Measurements from ENCODE around the gene PCGF2. TPM values are rescaled to one million over a fixed set of nuclear protein-coding genes. Genes with fewer than 3 reads are reported as not detected.

PCGF2 gene
- polyA plus RNA-seq, 1 donor from 2014 or later, result 11.7 TPM

DNA sequence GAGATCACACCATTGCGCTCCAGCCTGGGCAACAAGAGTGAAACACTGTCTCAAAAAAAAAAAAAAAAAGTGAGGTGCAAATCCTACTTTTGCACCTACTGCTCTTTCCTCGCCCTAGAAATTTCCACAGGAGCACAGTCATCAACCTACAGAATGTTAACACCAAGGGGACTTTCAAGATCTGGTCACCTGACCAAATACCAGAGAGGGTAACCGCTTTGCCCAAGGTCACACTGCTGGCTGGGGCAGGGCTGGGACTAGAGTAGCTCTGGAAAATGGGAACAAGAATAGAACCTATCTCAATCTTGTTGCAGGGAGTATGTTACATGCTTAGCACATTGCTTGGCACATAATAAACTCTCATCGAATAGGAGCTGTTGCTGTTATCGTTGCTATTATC is 49.4 kb downstream of the PCGF2 start:
- H3K9me3 ChIP-seq (ENCODE audit: low read length), result no peaks in the 10 kb centered on the region
- no peaks in the 10 kb centered on the region for H3K36me3 ChIP-seq (ENCODE audit: insufficient read depth, low read length)
- H3F3A ChIP-seq (ENCODE audit: insufficient read depth, low read length, poor library complexity, severe bottlenecking), result no peaks in the 10 kb centered on the region
- H3K9ac ChIP-seq (ENCODE audit: low read length), result no peak overlapping the region
- H2AFZ ChIP-seq (ENCODE audit: low read depth, low read length), result no peak overlapping the region
- peaks cover 29% of the 10 kb centered on the region for H3K27me3 ChIP-seq (ENCODE audit: insufficient read depth, low read depth, low read length)
- H3K9me2 ChIP-seq (ENCODE audit: insufficient read depth, low read length), result no peaks in the 10 kb centered on the region
- no peaks in the 10 kb centered on the region for H4K20me1 ChIP-seq (ENCODE audit: insufficient read depth)
- H3K27ac ChIP-seq (ENCODE audit: low read length), result no peak overlapping the region
- TF ChIP-seq, protein P1, sequence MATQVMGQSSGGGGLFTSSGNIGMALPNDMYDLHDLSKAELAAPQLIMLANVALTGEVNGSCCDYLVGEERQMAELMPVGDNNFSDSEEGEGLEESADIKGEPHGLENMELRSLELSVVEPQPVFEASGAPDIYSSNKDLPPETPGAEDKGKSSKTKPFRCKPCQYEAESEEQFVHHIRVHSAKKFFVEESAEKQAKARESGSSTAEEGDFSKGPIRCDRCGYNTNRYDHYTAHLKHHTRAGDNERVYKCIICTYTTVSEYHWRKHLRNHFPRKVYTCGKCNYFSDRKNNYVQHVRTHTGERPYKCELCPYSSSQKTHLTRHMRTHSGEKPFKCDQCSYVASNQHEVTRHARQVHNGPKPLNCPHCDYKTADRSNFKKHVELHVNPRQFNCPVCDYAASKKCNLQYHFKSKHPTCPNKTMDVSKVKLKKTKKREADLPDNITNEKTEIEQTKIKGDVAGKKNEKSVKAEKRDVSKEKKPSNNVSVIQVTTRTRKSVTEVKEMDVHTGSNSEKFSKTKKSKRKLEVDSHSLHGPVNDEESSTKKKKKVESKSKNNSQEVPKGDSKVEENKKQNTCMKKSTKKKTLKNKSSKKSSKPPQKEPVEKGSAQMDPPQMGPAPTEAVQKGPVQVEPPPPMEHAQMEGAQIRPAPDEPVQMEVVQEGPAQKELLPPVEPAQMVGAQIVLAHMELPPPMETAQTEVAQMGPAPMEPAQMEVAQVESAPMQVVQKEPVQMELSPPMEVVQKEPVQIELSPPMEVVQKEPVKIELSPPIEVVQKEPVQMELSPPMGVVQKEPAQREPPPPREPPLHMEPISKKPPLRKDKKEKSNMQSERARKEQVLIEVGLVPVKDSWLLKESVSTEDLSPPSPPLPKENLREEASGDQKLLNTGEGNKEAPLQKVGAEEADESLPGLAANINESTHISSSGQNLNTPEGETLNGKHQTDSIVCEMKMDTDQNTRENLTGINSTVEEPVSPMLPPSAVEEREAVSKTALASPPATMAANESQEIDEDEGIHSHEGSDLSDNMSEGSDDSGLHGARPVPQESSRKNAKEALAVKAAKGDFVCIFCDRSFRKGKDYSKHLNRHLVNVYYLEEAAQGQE (IDR thresholded peaks at IDR 0.05; ENCODE audit: borderline replicate concordance), result no peak
- TF ChIP-seq EZH2 (IDR thresholded peaks at IDR 0.05; ENCODE audit: borderline replicate concordance, insufficient read depth, low read length, poor library complexity, severe bottlenecking) (no peak), SMC3 (conservative IDR thresholded peaks at IDR 0.05; ENCODE audit: poor library complexity) (no peak), TAF1 (IDR thresholded peaks at IDR 0.05; ENCODE audit: low read depth) (no peak), MXI1 (conservative IDR thresholded peaks at IDR 0.05; ENCODE audit: poor library complexity, severe bottlenecking) (no peak), EP300 (conservative IDR thresholded peaks at IDR 0.05; ENCODE audit: poor library complexity, severe bottlenecking) (no peak), POLR2AphosphoS5 (IDR thresholded peaks at IDR 0.05) (no peak), RAD21 (conservative IDR thresholded peaks at IDR 0.05) (no peak)
- TF ChIP-seq, protein P2, sequence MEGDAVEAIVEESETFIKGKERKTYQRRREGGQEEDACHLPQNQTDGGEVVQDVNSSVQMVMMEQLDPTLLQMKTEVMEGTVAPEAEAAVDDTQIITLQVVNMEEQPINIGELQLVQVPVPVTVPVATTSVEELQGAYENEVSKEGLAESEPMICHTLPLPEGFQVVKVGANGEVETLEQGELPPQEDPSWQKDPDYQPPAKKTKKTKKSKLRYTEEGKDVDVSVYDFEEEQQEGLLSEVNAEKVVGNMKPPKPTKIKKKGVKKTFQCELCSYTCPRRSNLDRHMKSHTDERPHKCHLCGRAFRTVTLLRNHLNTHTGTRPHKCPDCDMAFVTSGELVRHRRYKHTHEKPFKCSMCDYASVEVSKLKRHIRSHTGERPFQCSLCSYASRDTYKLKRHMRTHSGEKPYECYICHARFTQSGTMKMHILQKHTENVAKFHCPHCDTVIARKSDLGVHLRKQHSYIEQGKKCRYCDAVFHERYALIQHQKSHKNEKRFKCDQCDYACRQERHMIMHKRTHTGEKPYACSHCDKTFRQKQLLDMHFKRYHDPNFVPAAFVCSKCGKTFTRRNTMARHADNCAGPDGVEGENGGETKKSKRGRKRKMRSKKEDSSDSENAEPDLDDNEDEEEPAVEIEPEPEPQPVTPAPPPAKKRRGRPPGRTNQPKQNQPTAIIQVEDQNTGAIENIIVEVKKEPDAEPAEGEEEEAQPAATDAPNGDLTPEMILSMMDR (IDR thresholded peaks at IDR 0.05; ENCODE audit: poor library complexity, severe bottlenecking), result no peak
- no peak overlapping the region for H3K4me2 ChIP-seq (ENCODE audit: low read length)
- no peak overlapping the region for H3K4me3 ChIP-seq (ENCODE audit: low read length)
- H3K79me2 ChIP-seq (replicated peaks; ENCODE audit: insufficient read depth, low read length), result no peaks in the 10 kb centered on the region

DNA sequence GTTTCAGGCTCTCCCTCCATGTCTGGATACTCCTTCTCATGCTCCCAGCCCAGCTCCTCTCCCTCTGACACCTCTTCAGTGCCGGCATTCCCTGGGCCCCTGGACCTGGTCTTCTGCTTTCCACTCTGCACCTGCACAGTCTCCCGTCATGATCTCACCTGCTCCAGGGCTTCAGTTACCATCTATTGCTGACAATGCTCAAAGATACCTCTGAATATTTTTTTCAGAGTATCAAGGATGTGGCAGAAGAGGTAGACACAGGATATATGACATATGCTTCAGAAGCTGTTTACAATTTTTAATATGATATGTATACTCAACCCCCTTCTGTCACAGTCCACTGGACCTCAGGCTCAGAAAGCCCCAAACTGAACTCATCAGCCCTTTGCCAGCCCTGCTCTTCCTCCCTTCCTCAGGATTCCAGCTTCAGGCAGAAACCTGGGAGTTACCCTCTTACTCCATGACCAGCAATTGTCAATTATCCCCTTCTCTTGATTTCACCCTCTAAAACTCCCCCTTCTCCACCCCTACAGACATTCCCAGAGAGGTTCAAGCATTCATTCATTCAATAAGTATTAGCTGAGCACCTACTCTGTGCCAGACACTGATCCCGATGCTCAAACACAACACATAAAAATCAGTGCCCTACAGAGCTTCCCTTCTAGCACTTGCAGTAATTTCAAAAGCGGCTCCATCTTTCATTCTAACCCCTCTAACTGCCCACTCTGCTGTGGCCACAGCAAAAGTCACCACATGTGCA is 50.9 kb downstream of the PCGF2 start:
- Histone ChIP-seq H3K9me2 (ENCODE audit: insufficient read depth, low read length) (no peaks in the 10 kb centered on the region), H3K4me3 (ENCODE audit: low read length) (no peak overlapping the region), H3F3A (ENCODE audit: insufficient read depth, low read length, poor library complexity, severe bottlenecking) (no peaks in the 10 kb centered on the region), H3K9me3 (ENCODE audit: low read length) (no peaks in the 10 kb centered on the region), H4K20me1 (ENCODE audit: insufficient read depth) (no peaks in the 10 kb centered on the region), H3K4me2 (ENCODE audit: low read length) (no peak overlapping the region), H3K27ac (ENCODE audit: low read length) (no peak overlapping the region), H3K9ac (ENCODE audit: low read length) (no peak overlapping the region), H3K79me2 (replicated peaks; ENCODE audit: insufficient read depth, low read length) (no peaks in the 10 kb centered on the region), H3K27me3 (ENCODE audit: insufficient read depth, low read depth, low read length) (peaks cover 15% of the 10 kb centered on the region), H2AFZ (ENCODE audit: low read depth, low read length) (no peak overlapping the region), H3K36me3 (ENCODE audit: insufficient read depth, low read length) (no peaks in the 10 kb centered on the region)
- no peak for TF ChIP-seq EZH2 (IDR thresholded peaks at IDR 0.05; ENCODE audit: borderline replicate concordance, insufficient read depth, low read length, poor library complexity, severe bottlenecking)
- no peak for TF ChIP-seq RAD21 (conservative IDR thresholded peaks at IDR 0.05)

Data from neural cell (in vitro differentiated cells).